HG02623 (cell line): ENCODE data around the gene PEX10.
"Not testable (repeated sequence)": the region's sequence is repeated elsewhere in the genome, so short reads cannot be mapped to it uniquely, and the experiment has no call there.

Source experiments
- ATAC-seq: cut with Tn5 transposase; IDR thresholded peaks from one replicate; pipeline ENCODE4 v1.9.1; 2021; ENCODE audit warnings: moderate library complexity; ENCODE audit not compliant: unreplicated experiment

PEX10 gene

DNA sequence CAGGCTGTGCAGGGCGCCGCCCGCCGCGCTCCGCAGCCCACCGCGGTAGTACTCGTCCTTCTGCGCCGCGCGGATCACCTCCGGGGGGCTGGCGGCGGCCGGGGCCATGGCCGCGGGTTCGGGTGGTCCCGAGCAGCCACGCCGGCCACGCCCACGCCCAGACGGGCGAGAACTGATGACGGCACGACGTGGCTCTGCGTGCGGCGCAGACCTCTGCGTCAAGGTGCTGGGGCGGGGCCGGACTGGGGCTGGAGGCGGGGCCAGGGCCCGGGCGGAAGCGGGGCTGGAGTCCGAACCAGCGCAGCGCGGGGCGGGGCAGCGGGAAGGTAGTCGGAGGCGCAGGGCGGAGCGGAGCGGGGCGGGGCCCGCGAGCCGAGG is at the start of gene PEX10:
Gene PEX10 (minus strand): TSS at position 170 of the 378 bp plus-strand sequence. CDS start 62 bp downstream, at position 108.
- peak; percentile 81 for ATAC-seq

DNA sequence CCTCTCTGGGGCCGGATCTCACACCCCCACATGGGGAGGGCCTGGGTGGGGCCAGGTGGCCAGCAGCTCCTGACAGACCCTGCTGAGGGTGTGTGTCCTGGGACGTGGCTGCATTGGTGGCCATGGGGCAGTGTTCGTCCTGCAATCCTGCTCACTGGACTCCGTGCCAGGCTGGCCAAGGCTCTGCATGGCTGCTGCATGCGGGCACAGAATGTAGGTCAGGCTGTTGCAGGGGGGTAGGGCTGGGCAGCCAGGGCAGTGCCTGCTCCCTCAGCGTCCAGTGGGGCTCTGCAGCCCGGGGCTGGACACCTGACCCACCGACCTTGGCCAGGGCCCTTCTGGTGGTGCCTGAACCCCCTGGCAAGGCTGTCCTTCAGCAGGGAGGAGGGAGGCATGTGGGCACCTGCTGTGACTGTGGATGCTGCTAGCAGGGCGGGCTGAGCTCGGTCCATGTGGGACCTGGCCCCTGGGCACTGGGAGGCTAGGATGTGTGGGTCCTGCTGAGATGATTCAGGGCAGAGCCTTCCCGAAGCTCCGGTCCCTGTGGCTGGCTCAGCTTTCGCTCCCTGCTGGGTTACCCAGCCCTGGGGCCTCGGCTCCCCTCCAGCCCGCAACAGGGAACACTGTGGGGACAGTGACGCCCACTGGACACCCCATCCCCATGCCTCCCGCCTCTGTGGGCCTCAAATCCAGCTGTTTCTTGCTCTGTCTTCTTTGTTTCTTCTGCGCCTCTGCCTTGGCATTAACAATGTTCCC is 48.8 kb upstream of the PEX10 start:
- ATAC-seq: no peak

- ATAC-seq: no peak
Observed at GRCh38 chr1:2460203-2460602, 47.8 kb upstream of the PEX10 start.

- no peak for ATAC-seq
Observed at GRCh38 chr1:2459757-2460156, 47.4 kb upstream of the PEX10 start.

DNA sequence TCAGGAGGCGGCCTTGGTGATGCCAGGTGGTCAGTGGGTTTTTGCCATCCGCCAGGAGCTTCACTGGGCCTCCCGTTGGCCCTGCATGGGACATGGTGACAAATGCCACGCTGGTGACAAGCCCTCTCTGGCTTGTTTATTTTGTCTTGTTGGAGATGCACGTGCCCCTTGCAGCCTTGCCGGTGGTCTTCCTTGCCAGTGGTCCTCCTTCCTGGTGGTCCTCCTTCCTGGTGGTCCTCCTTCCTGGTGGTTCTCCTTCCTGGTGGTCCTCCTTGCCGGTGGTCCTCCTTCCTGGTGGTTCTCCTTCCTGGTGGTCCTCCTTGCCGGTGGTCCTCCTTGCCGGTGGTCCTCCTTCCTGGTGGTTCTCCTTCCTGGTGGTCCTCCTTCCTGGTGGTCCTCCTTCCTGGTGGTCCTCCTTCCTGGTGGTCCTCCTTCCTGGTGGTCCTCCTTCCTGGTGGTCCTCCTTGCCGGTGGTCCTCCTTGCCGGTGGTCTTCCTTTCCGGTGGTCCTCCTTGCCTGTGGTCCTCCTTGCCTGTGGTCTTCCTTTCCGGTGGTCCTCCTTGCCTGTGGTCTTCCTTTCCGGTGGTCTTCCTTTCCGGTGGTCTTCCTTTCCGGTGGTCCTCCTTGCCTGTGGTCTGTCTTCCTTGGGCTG is 46.9 kb upstream of the PEX10 start:
- not testable (repeated sequence) for ATAC-seq

- no peak for ATAC-seq
Observed at GRCh38 chr1:2458687-2459086, 46.3 kb upstream of the PEX10 start.

DNA sequence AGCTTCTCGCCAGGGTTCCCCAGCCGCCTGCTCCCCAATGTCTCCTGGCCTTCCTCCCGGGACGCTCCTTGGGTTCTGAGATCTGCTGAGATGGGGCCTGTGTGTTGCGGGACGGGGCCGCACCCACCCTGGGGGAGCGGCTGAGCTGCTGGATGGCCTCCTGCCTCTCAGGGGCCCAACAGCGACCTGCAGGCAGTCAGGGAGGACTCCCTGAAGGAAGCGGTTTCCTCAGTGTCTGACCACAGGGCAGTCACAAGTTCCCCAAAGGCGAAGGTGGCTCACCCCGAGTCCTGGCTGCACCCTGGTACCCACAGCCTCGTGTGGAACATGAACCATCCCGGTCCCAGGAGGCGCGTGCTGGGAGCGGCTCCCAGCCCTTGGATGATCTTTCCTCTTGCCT is 45.1 kb upstream of the PEX10 start:
- ATAC-seq: no peak

GRCh38 chr1:2455757-2456156 is 43.4 kb upstream of the PEX10 start:
- ATAC-seq: no peak

DNA sequence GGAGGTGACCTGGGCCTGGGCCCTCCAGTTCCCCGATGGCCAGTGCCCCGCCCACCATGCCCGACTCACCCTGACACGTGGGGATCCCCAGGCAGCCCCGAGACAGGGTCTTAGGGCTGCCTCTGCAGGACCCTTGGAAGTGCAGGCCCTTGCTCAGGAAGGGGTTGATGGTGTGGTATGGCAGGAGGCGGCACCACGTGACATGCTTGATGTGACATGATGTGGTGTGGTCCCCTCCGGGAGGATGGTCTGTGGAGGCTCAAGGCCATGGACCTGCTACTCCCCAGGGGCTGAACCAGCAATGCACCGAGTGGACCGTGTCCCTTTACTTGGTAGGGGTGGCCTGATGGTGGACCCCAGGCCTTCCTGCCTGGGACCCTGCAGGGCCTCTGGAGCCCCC is 41.9 kb upstream of the PEX10 start:
- ATAC-seq: no peak

- no peak for ATAC-seq
Observed at GRCh38 chr1:2452932-2453315, 40.6 kb upstream of the PEX10 start.

GRCh38 chr1:2452201-2452931 is 40.0 kb upstream of the PEX10 start:
- no peak for ATAC-seq

- ATAC-seq: no peak
Observed at GRCh38 chr1:2451741-2452140, 39.4 kb upstream of the PEX10 start.

DNA sequence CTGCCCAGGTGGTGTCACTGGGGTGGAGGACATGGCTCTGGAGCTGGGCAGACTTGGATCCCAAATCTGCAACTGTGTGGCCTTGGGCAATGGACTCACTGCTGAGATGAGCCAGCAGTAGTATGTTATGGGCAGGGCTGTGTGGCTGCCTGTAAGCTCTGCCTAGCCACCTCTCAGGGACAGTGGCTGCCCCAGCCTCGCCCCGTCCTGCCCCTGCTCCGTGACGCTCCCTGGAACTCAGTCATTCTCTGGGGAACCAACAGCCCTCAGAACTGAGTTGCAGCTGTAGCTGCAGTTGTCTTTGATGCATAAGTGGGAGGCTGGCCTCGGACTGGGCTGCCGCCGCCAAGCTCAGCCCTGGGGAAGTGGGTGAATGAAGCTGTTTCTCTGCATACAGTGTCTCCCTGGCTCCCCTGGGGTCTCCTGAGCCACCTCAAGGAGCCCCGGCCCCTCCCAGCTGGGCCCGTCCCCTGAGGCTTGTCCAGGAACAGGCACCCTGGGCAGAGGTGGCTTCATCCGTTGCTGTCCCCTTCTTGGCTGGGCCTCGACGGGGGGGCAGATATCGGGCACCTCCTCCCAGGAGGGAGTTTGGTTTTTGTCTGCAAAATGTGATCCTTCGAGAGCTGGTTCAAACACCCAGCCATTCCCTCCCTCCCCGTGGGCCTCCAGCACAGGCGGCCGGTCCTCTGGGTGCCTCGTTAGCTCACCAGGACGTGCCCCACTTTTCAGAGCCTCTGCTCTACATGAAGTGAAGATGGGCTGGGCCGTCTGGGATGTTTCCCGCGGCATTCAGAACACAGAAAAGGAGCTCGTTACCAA is 37.5 kb upstream of the PEX10 start:
- ATAC-seq: no peak

DNA sequence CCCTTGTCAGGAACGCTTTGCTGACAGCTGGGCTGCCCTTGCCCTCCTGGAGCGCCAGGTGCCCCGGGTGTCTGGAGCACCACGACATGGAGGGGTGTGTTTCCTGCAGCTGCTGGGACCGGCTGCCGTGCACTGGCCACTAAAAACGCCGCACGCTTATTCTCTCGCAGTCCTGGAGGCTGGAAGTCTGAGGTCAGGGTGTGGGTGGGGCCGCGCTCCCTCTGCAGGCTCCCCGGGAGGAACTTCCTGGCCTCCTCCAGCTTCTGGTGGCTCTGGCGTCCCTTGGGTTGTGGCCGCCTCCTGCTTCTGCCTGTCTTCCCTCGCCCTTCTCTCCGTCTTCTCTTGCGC is 35.7 kb upstream of the PEX10 start:
- no peak for ATAC-seq

DNA sequence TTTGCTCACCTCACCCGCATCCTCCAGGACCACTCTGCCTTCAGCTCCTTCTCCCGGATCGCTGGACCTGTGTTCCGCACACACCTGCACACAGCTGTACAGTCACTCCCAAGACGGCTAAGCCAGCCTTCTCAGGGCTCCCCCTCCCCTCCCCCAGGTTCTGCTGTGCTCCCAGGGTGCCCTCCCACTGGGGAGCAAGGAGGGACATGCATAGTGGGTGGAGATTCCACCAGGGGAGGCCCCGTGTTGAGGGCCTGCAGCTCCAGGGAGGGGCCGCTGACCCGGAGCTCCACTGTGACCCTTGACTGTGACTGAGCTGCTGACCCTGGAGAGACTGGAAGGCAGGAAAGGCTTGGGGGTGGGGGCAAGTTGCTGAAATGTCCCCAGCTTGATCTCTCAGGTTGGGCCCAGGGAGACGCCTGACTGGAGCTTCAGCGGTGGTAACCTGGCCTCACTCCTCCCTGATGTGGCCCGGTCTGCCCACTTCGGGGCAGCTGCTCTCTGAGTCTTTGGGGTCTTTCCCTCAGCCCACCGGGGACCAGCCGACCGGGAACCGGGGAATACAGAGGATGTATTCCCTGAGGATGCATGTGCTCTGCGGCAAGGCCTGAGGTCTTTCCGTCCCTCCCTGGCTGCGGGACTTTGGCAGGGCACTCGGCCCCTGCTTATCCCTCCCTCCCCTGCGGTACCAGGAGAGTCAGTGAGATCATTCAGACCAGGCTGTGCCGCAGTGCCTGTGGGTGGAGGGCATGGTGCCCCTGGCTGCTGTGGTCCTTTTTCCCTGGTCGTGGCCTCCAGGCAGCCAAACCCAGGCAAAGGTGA is 35.1 kb upstream of the PEX10 start:
- ATAC-seq: no peak

DNA sequence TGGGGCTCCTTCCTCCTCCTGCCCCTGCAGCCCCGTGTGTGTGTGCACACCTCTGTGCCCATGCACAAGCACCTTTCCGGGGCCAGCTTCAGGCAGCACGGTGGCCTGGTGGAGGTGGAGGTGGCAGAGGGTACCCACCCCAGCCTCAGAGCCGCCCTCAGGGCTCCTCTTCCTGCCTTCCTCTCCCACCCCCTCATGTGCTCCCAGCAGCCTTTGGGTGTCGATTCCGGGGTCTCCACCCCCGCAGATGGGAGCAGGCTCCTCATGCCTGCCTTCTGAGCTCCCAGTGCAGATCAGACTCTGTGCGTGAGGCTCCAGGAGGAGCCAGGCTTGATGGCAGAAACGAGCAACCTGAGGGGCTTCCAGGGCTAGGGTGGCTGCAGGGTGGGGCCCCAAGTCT is 34.5 kb upstream of the PEX10 start:
- ATAC-seq: no peak

DNA sequence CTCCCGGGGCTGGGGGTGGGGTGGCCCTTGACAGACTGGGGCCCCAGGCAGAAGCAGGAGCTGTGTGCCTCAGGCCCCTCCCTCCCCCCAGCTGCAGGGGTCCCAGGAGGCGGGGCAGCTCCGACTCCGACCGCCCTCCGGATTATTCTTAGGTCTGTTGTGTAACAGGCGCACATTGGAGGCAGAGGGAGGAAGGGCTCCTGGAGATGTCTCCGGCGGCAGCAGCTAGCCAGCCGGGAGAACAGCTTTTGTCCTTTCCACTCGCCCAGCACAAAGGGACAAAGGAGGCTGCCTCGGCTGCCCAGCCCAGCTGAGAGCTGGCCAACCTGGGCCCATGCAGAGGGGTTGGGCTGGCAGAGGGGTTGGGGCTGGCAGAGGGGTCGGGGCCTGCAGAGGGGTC is 34.0 kb upstream of the PEX10 start:
- no peak for ATAC-seq

DNA sequence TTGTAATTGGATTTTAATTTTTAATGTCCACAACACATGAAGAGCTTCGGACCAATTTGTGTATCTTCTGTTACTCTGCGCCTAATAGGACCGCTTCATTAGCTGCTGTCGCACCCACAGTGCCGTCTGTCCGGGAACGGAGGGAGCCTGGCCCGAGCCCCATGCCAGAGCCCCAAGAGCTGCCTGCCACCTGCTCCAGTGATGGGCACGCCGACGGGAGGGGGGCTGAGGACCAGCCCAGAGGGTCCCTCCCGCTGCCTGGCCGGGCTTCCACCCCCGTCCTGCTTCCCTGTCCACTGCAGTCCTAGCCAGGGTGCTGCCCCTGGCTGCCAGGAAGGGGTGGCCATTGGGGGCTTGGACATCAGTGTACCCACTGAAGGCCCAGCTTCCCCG is 33.5 kb upstream of the PEX10 start:
- no peak for ATAC-seq

DNA sequence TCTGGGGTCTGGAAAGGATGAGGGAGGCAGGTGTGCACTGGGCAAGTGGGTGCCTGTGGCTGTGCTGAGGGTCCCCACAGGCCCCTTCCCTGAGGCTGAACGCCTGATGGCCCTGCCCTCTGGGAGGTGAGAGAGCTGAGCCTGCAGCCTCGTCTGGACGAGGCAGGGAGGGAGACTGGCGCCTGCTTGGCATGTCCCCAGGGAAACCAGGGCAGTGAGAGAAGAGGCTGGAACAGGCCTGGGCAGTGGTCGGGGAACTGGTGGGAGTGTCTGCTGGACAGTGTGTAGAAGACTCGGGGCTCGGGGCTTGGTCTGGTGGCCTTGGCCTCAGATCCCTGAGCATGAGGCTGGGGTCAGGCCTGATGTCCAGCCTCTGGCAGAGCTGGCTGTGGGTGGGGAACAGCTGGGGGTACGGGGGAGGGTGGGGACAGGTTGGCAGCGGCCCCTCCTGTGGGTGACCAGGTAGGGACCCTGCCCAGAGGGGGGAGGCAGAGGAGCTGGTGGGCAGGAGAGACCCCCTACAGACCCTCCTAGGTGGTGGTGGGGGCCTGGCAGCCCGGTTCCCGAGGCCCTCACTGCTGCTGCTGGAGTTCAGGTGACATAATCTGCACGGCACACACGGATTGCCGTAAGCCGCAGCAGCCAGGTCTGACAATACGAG is 32.9 kb upstream of the PEX10 start:
- ATAC-seq: no peak

DNA sequence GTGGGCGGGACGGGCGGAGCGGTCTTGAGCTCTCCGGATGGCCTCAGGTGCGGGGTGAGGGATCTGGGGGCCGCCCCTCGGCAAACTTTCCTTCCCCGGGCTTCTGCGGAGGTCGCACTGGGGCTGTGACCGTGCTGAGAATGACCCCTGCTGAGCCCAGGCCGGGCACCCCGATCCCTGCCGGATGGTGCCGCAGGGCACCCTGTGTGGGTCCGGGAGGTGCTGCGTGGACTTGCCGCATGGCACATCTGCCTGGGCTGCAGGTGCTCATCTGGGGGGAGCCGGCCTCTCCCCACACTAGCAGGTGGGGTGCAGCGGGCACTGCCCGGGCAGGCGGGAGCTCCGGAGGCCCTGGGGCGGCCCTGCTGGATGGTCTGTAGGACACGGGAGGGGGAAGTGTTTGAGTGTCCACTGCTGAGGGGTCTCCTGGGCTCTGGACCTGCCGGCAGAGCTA is 31.8 kb upstream of the PEX10 start:
- ATAC-seq: no peak
